IMR-90 (cell line): Measurements from ENCODE around the gene TMC3. TPM values are rescaled to one million over a fixed set of nuclear protein-coding genes. Genes with fewer than 3 reads are reported as not detected.
"Not testable (repeated sequence)": the region's sequence is repeated elsewhere in the genome, so short reads cannot be mapped to it uniquely, and the experiment has no call there.

Source experiments
- ATAC-seq: fragments of 200-7000 bp; cut with Tn5 transposase; 2 replicates; pipeline ENCODE4 v1.9.1; 2020; ENCODE audit warnings: low read depth, mild to moderate bottlenecking, moderate library complexity
- BruUV-seq: library from RNA; stranded (reverse); fragments of 400-500 nt; replicated peaks from 2 replicates; lab custom pipeline; 2021; lab: Mats Ljungman, UMichigan
- CTCF ChIA-PET: fragments of 300-600 bp; formaldehyde crosslinking; extraction: SDS; loops from one replicate; lab custom pipeline; 2021; ENCODE audit warnings: antibody characterized with exemption; lab: Yijun Ruan, JAX
- POLR2A ChIA-PET: fragments of 300-600 bp; sonication (Branson Sonifier 250); formaldehyde crosslinking; loops from one replicate; lab custom pipeline; 2022; ENCODE audit warnings: antibody characterized with exemption; ENCODE audit not compliant: unreplicated experiment; lab: Charles Lee
- DNase-seq: peaks from one replicate; pipeline ENCODE4 v3.0.0; 2013
- H2AFZ ChIP-seq: replicated peaks from 2 replicates; pipeline ENCODE3; 2013; ENCODE audit warnings: low read length, mild to moderate bottlenecking; ENCODE audit not compliant: poor library complexity
- H2AK5ac ChIP-seq: 2 replicates; pipeline ENCODE4 v1.6.1; 2013; ENCODE audit warnings: low read depth, low read length, inconsistent platforms
- H2AK9ac ChIP-seq: replicated peaks from 2 replicates; pipeline ENCODE3; 2013; ENCODE audit warnings: mild to moderate bottlenecking, low read depth, low read length, moderate library complexity; ENCODE audit not compliant: poor library complexity
- H2BK120ac ChIP-seq: 2 replicates; pipeline ENCODE4 v1.6.1; 2013; ENCODE audit warnings: low read depth, low read length, inconsistent platforms
- H2BK15ac ChIP-seq: 3 replicates; pipeline ENCODE4 v1.6.1; 2013; ENCODE audit warnings: low read depth, low read length, inconsistent platforms
- H2BK20ac ChIP-seq: 2 replicates; pipeline ENCODE4 v1.6.1; 2013; ENCODE audit warnings: low read depth, mild to moderate bottlenecking, inconsistent platforms, low read length, moderate library complexity
- H2BK5ac ChIP-seq: 2 replicates; pipeline ENCODE4 v1.6.1; 2013; ENCODE audit warnings: mild to moderate bottlenecking, low read depth, low read length, inconsistent platforms; ENCODE audit not compliant: poor library complexity, severe bottlenecking
- H3K14ac ChIP-seq: replicated peaks from 2 replicates; pipeline ENCODE4 v1.6.1; 2013; ENCODE audit warnings: low read depth, low read length, inconsistent platforms
- H3K18ac ChIP-seq: 2 replicates; pipeline ENCODE4 v1.6.1; 2013; ENCODE audit warnings: low read depth, low read length, control low read depth
- H3K23ac ChIP-seq: 2 replicates; pipeline ENCODE4 v1.6.1; 2013; ENCODE audit warnings: low read depth, low read length, inconsistent platforms
- H3K27ac ChIP-seq: 2 replicates; pipeline ENCODE4 v1.5.1; 2013; ENCODE audit warnings: mild to moderate bottlenecking, control low read depth, low read length; ENCODE audit not compliant: insufficient read depth
- H3K27me3 ChIP-seq: 2 replicates; pipeline ENCODE4 v1.6.1; 2013; ENCODE audit warnings: low read length; ENCODE audit not compliant: control insufficient read depth, insufficient read depth
- H3K36me3 ChIP-seq: 2 replicates; pipeline ENCODE4 v1.6.1; 2013; ENCODE audit warnings: low read length, mixed read lengths; ENCODE audit not compliant: control insufficient read depth, insufficient read depth
- H3K4ac ChIP-seq: 2 replicates; pipeline ENCODE4 v1.6.1; 2013; ENCODE audit warnings: low read depth, low read length, inconsistent platforms
- H3K4me1 ChIP-seq: 2 replicates; pipeline ENCODE4 v1.6.1; 2013; ENCODE audit warnings: low read length, mixed read lengths; ENCODE audit not compliant: control insufficient read depth, insufficient read depth
- H3K4me2 ChIP-seq: 2 replicates; pipeline ENCODE4 v1.6.1; 2013; ENCODE audit warnings: low read depth, mild to moderate bottlenecking, control low read depth, low read length, moderate library complexity
- H3K4me3 ChIP-seq: 2 replicates; pipeline ENCODE4 v1.5.1; 2013; ENCODE audit warnings: low read depth, mild to moderate bottlenecking, control low read depth, low read length, moderate library complexity; ENCODE audit not compliant: insufficient read depth
- H3K56ac ChIP-seq: 2 replicates; pipeline ENCODE4 v1.6.1; 2013; ENCODE audit warnings: low read length, inconsistent platforms; ENCODE audit not compliant: insufficient read depth; ENCODE audit errors: extremely low read depth
- H3K79me1 ChIP-seq, 2 experiments: 2 replicates each; pipeline ENCODE4 v1.6.1; 2013; ENCODE audit warnings: low read length in 2 of 2, inconsistent platforms in 1 of 2, low read depth in 1 of 2
- H3K9ac ChIP-seq: 2 replicates; pipeline ENCODE4 v1.6.1; 2013; ENCODE audit warnings: low read depth, low read length, control low read depth
- H3K9me1 ChIP-seq: 2 replicates; pipeline ENCODE4 v1.6.1; 2013; ENCODE audit warnings: low read length, inconsistent platforms; ENCODE audit not compliant: insufficient read depth
- H3K9me3 ChIP-seq: 2 replicates; pipeline ENCODE4 v1.6.1; 2013; ENCODE audit warnings: low read length; ENCODE audit not compliant: control insufficient read depth, insufficient read depth
- H4K20me1 ChIP-seq: 2 replicates; pipeline ENCODE4 v1.6.1; 2013; ENCODE audit warnings: low read length, inconsistent platforms; ENCODE audit not compliant: insufficient read depth
- H4K5ac ChIP-seq: 2 replicates; pipeline ENCODE4 v1.6.1; 2013; ENCODE audit warnings: mild to moderate bottlenecking, low read depth, low read length, control low read depth
- H4K8ac ChIP-seq, 2 experiments: 2 replicates each; pipeline ENCODE4 v1.6.1; 2013; ENCODE audit warnings: low read depth in 2 of 2, low read length in 2 of 2, control low read depth in 1 of 2, inconsistent platforms in 1 of 2
- H4K91ac ChIP-seq: 2 replicates; pipeline ENCODE4 v1.6.1; 2013; ENCODE audit warnings: low read depth, low read length, inconsistent platforms; ENCODE audit not compliant: insufficient read depth
- WGBS, 2 experiments: methylation state at CpG; one replicate each; pipeline versions ENCODE4 v1.1.5 to v1.1.7; 2013; ENCODE audit warnings: missing lambda C conversion rate in 2 of 2; ENCODE audit not compliant: insufficient read length in 1 of 2; ENCODE audit errors: extremely low coverage in 2 of 2; 5-methylcytosine and 5-hydroxymethylcytosine counted together
- dilution Hi-C: fragments of 300-500 bp; cut with HindIII; formaldehyde crosslinking; loops from one replicate; pipeline ENCODE4 v1.14.3; 2018; ENCODE audit warnings: low sequenced_read_pairs; ENCODE audit not compliant: unreplicated experiment
- in situ Hi-C: fragments of 300-500 bp; cut with MboI; formaldehyde crosslinking; loops from 3 replicates; pipeline ENCODE4 v1.14.3; 2019; ENCODE audit warnings: low sequenced_read_pairs, inconsistent platforms, mixed read lengths
- intact Hi-C: fragments of 100-400 bp; cut with micrococcal nuclease; formaldehyde crosslinking; loops from 2 replicates; pipeline ENCODE4 v1.10.0; 2022
- polyA plus RNA-seq, 3 experiments: library from polyadenylated mRNA; depleted of rRNA; stranded (reverse); fragments of >200 nt; gene quantifications; 2 replicates each; pipeline ENCODE4 v1.2.3, GENCODE V29; 2012; ENCODE audit warnings: low replicate concordance in 1 of 3
- total RNA-seq: library from RNA; depleted of rRNA; stranded (reverse); fragments of >200 nt; gene quantifications from 2 replicates; pipeline ENCODE4 v1.2.3, GENCODE V29; 2012

TMC3 gene
- total and polyA plus RNA-seq, 2 of the 4 experiments (the other 2 are of a cell fraction): not detected

DNA sequence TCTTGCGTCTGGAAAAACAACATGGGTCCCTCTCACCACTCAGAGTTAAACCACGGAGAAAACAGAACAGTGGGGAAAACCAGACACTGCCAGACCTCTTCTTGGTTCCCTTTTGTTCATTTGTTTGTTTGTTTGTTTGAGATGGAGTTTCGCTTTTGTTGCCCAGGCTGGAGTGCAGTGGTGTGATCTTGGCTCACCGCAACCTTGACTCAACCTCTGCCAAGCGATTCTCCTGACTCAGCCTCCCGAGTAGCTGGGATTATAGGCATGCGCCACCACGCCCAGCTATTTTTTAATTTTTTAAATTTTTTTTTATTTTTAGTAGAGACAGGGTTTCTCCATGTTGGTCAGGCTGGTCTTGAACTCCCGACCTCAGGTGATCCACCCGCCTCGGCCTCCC lies 25.3 kb downstream of the TMC3 start:
- H2BK120ac ChIP-seq, H3K27ac ChIP-seq, H3K23ac ChIP-seq, H4K8ac ChIP-seq, H3K9me3 ChIP-seq, BruUV-seq, H2BK15ac ChIP-seq, dilution Hi-C loops, H2AFZ ChIP-seq, H3K18ac ChIP-seq, H2AK5ac ChIP-seq, H3K56ac ChIP-seq, POLR2A ChIA-PET, DNase-seq, H4K5ac ChIP-seq, H3K4me3 ChIP-seq, H2BK20ac ChIP-seq, H3K4ac ChIP-seq, H3K79me1 ChIP-seq, H3K36me3 ChIP-seq, ATAC-seq, H2AK9ac ChIP-seq, H3K14ac ChIP-seq, H4K91ac ChIP-seq, H3K4me2 ChIP-seq, H3K9ac ChIP-seq, H3K4me1 ChIP-seq, H3K27me3 ChIP-seq, H3K9me1 ChIP-seq, H2BK5ac ChIP-seq, intact Hi-C loops, H4K20me1 ChIP-seq: not testable (repeated sequence)
- in situ Hi-C loops: loop anchor here (10.0 kb wide), 1 partner anchor 46 kb away; no protein-coding TSS in a partner anchor
- CTCF ChIA-PET: interaction anchor here (1.2 kb wide), 1 partner anchor 9 kb away, joined by 3 read pairs; no protein-coding TSS in a partner anchor
- no CpG with 5 or more reads among the region's 11 CpGs for WGBS, 2 experiments
